HepG2 (cell line): ENCODE data around the gene SH3BP2. TPM values are rescaled to one million over a fixed set of nuclear protein-coding genes. Genes with fewer than 3 reads are reported as not detected.
A peak's percentile ranks its signal among the peaks of the same experiment; 100 is the strongest.

Experiments used
- ATF4 ChIP-seq, 2 experiments: fragments of 450-650 bp in 1 of 2; sonication (generic) in 1 of 2; formaldehyde crosslinking; IDR thresholded peaks; 2 replicates each; pipeline versions ENCODE4 v1.5.0 to v1.8.0; 2020 to 2022; ENCODE audit warnings: mild to moderate bottlenecking in 1 of 2, missing genetic modification reagents in 1 of 2
- CREB1 ChIP-seq, 2 experiments: fragments of 450-650 bp in 1 of 2; IDR thresholded peaks; 2 replicates each; pipeline ENCODE4 v1.6.1; 2016 to 2017; ENCODE audit warnings: control low read depth in 1 of 2, mild to moderate bottlenecking in 1 of 2, missing compliant biosample characterization in 1 of 2, missing genetic modification characterization in 1 of 2
- CSRNP2 ChIP-seq: sonication (generic); formaldehyde crosslinking; conservative IDR thresholded peaks from 2 replicates; pipeline ENCODE4 v1.8.0; 2022; ENCODE audit warnings: low read depth, missing genetic modification reagents
- FOSL2 ChIP-seq: sonication (generic); formaldehyde crosslinking; IDR thresholded peaks from 2 replicates; pipeline ENCODE4 v1.4.0; 2020; ENCODE audit warnings: missing genetic modification reagents
- FUBP1 ChIP-seq: sonication (generic); formaldehyde crosslinking; IDR thresholded peaks from 2 replicates; pipeline ENCODE4 v1.5.1; 2020; ENCODE audit warnings: missing genetic modification reagents, mild to moderate bottlenecking, borderline replicate concordance
- HINFP ChIP-seq: sonication (generic); formaldehyde crosslinking; IDR thresholded peaks from 2 replicates; pipeline ENCODE4 v1.4.0; 2020; ENCODE audit warnings: low read depth, mild to moderate bottlenecking, missing genetic modification reagents
- MED1 ChIP-seq: sonication (generic); formaldehyde crosslinking; IDR thresholded peaks from 2 replicates; pipeline ENCODE4 v1.4.0; 2020; ENCODE audit warnings: missing genetic modification reagents
- PRDM10 ChIP-seq: sonication (generic); formaldehyde crosslinking; IDR thresholded peaks from 2 replicates; pipeline ENCODE4 v1.4.0; 2020; ENCODE audit warnings: low read depth, missing genetic modification reagents
- ZMYM2 ChIP-seq: sonication (generic); formaldehyde crosslinking; IDR thresholded peaks from 2 replicates; pipeline ENCODE4 v1.8.0; 2022; ENCODE audit warnings: mild to moderate bottlenecking, missing genetic modification reagents
- ZNF232 ChIP-seq: sonication (generic); formaldehyde crosslinking; IDR thresholded peaks from 2 replicates; pipeline ENCODE4 v1.4.0; 2020; ENCODE audit warnings: missing genetic modification reagents, borderline replicate concordance
- ZNF543 ChIP-seq: sonication (generic); formaldehyde crosslinking; IDR thresholded peaks from 2 replicates; pipeline ENCODE4 v1.4.0; 2020; ENCODE audit warnings: mild to moderate bottlenecking, missing genetic modification reagents
- ZNF782 ChIP-seq: sonication (generic); formaldehyde crosslinking; IDR thresholded peaks from 2 replicates; pipeline ENCODE4 v1.4.0; 2020; ENCODE audit warnings: missing genetic modification reagents, mild to moderate bottlenecking, borderline replicate concordance
- ZSCAN31 ChIP-seq: sonication (generic); formaldehyde crosslinking; IDR thresholded peaks from 2 replicates; pipeline ENCODE4 v1.5.0; 2020; ENCODE audit warnings: low read depth, mild to moderate bottlenecking, missing genetic modification reagents
- polyA plus RNA-seq, 8 experiments: library from polyadenylated mRNA; depleted of rRNA in 3 of 8; stranded (reverse) in 7 of 8; unstranded in 1 of 8; fragments of >200 nt; fragmentation: Illumina TruSeq in 4 of 8; extraction: Trizol in 4 of 8; gene quantifications; 2 replicates each; pipeline versions ENCODE4 v1.2.1 to v1.2.3, GENCODE V29; 2011 to 2016; ENCODE audit warnings: low read depth in 4 of 8, missing spikeins in 1 of 8, mixed read lengths in 1 of 8; ENCODE audit not compliant: insufficient read depth in 1 of 8
- total RNA-seq, 5 experiments: library from RNA; depleted of rRNA; stranded (reverse); fragments of >200 nt; fragmentation: Illumina TruSeq; extraction: Trizol; gene quantifications; 2 replicates each; pipeline ENCODE4 v1.2.3, GENCODE V29; 2016; ENCODE audit warnings: low read depth in 1 of 5

Gene SH3BP2
- total and polyA plus RNA-seq, 2 of the 13 experiments (the other 11 are each of a cell fraction or from before 2014, with no cell fraction given) = 16.9 to 34.5 TPM

- TF ChIP-seq FUBP1 (no peak), FOSL2 (peak; percentile 99), MED1 (CRISPR knock-in tag) (peak; percentile 82), PRDM10 (CRISPR knock-in tag) (peak; percentile 84; the same call in 1 of the 2 replicates), ATF4 (CRISPR knock-in tag; IDR thresholded peaks at IDR 0.05) (peak in 1 of 2 experiments; percentile 8; a peak in 1 of 4 replicates), CREB1 (IDR thresholded peaks at IDR 0.05) (no peak), CREB1 (CRISPR knock-in tag; IDR thresholded peaks at IDR 0.05) (no peak), ZNF782 (CRISPR knock-in tag) (no peak), ZSCAN31 (CRISPR knock-in tag) (peak; percentile 38; the same call in 1 of the 2 replicates), HINFP (CRISPR knock-in tag) (no peak), CSRNP2 (CRISPR knock-in tag) (no peak), ZMYM2 (peak; percentile 62; the same call in 1 of the 2 replicates), ZNF543 (peak; percentile 78), ZNF232 (no peak)
Observed at GRCh38 chr4:2800691-2801596, 8.1 kb downstream of the SH3BP2 start (continued).
